ENCODE data around the gene FAM200C. TPM values are rescaled to one million over a fixed set of nuclear protein-coding genes. Genes with fewer than 3 reads are reported as not detected.

The FAM200C gene
- total and polyA plus RNA-seq, 2 donors (not counting 1 experiment from before 2014, with no cell fraction given): 0.28 to 1.3 TPM

DNA sequence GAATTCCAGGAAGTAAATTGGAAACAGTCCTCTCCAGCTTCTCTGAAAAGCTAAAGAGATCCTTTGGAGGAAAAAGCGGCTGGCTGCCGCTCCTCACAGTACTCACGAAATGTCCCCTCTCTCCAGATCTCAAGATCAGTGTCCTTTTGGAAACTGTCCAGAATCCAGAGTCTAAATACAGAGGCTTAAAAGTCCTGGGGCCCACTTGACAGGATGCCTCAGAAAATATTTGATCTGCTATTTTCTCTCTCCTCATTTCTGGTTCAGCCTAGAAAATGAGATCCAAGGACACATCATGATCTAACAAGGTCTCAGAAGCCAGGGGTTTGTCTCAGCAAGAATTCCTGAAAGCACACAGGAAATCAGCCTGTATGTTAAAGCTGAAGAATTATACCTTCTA lies 36.6 kb downstream of the FAM200C start:
- no peaks in the 10 kb centered on the region for H3K79me2 ChIP-seq (ENCODE audit: control insufficient read depth, insufficient read depth, low read length)
- H2AFZ ChIP-seq (ENCODE audit: insufficient read depth, low read depth, low read length, poor library complexity, severe bottlenecking): no peak overlapping the region
- H3K4me2 ChIP-seq (replicated peaks; ENCODE audit: low read depth, low read length, poor library complexity, severe bottlenecking): no peak overlapping the region
- no peak overlapping the region for H3K9ac ChIP-seq (ENCODE audit: low read length)
- no peaks in the 10 kb centered on the region for H3K4me1 ChIP-seq (ENCODE audit: control insufficient read depth in 2 of 2, insufficient read depth in 2 of 2, low read length in 2 of 2)
- no peak overlapping the region for H3K27ac ChIP-seq (ENCODE audit: low read length in 2 of 2)
- ATAC-seq (ENCODE audit: low read depth): no peak
- TF ChIP-seq, protein P1, sequence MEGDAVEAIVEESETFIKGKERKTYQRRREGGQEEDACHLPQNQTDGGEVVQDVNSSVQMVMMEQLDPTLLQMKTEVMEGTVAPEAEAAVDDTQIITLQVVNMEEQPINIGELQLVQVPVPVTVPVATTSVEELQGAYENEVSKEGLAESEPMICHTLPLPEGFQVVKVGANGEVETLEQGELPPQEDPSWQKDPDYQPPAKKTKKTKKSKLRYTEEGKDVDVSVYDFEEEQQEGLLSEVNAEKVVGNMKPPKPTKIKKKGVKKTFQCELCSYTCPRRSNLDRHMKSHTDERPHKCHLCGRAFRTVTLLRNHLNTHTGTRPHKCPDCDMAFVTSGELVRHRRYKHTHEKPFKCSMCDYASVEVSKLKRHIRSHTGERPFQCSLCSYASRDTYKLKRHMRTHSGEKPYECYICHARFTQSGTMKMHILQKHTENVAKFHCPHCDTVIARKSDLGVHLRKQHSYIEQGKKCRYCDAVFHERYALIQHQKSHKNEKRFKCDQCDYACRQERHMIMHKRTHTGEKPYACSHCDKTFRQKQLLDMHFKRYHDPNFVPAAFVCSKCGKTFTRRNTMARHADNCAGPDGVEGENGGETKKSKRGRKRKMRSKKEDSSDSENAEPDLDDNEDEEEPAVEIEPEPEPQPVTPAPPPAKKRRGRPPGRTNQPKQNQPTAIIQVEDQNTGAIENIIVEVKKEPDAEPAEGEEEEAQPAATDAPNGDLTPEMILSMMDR (IDR thresholded peaks at IDR 0.05): no peak
- no peak for TF ChIP-seq EZH2 (IDR thresholded peaks at IDR 0.05; ENCODE audit: borderline replicate concordance, insufficient read depth, low read depth, low read length, poor library complexity, severe bottlenecking)
- H3K9me3 ChIP-seq (ENCODE audit: control extremely low read depth in 1 of 3, control insufficient read depth in 2 of 3, insufficient read depth in 1 of 3, low read length in 2 of 3): no peaks in the 10 kb centered on the region
- no peaks in the 10 kb centered on the region for H4K20me1 ChIP-seq (ENCODE audit: control insufficient read depth, insufficient read depth, low read length, poor library complexity, severe bottlenecking)
- intact Hi-C loops (cut with micrococcal nuclease): no loop called here
- no peak overlapping the region for H3K27ac Mint-ChIP-seq
- DNase-seq: no peak
- peaks cover 0 to 15% (median 8%) of the 10 kb centered on the region in 4 experiments for H3K27me3 ChIP-seq (replicated peaks in 1 of 4; ENCODE audit: control extremely low read depth in 1 of 4, control insufficient read depth in 3 of 4, insufficient read depth in 4 of 4, low read length in 3 of 4)
- CTCF ChIA-PET: no interaction called here
- no peak overlapping the region for H3K4me3 Mint-ChIP-seq
- no peaks in the 10 kb centered on the region for H3K36me3 ChIP-seq (replicated peaks in 1 of 2; ENCODE audit: control extremely low read depth in 1 of 2, control insufficient read depth in 1 of 2, extremely low read depth in 1 of 2, insufficient read depth in 2 of 2, low read length in 1 of 2)
- 100% methylated on average over 3 of the region's 3 CpGs for WGBS (ENCODE audit: insufficient coverage)
- POLR2A ChIA-PET: interaction anchor here (0.6 kb wide), 1 partner anchor 13 kb away, joined by 3 read pairs; no protein-coding TSS in a partner anchor
- no peaks in the 10 kb centered on the region for H3K4me1 Mint-ChIP-seq
- H3K9me3 Mint-ChIP-seq (ENCODE audit: insufficient read depth): no peaks in the 10 kb centered on the region
- H3K27me3 Mint-ChIP-seq: peaks cover 21% of the 10 kb centered on the region
- H3K4me3 ChIP-seq (ENCODE audit: control extremely low read depth in 1 of 5, extremely low read depth in 1 of 5, insufficient read depth in 1 of 5, low read depth in 2 of 5, low read length in 4 of 5): no peak overlapping the region

- intact Hi-C loops (cut with micrococcal nuclease): no loop called here
- whole genome bisulfite sequencing (ENCODE audit: insufficient coverage): 86% methylated on average over 8 of the region's 9 CpGs
These were observed 38.1 kb downstream of the FAM200C start for GRCh38 chr5:160361624-160362228.

More at GRCh38 chr5:160361624-160362228, 38.1 kb downstream of the FAM200C start:
- Mint-ChIP-seq H3K4me3 (no peak overlapping the region), H3K9me3 (ENCODE audit: insufficient read depth) (no peaks in the 10 kb centered on the region), H3K27me3 (peaks cover 17% of the 10 kb centered on the region), H3K27ac (no peak overlapping the region), H3K4me1 (no peaks in the 10 kb centered on the region)
- Histone ChIP-seq H4K20me1 (ENCODE audit: control insufficient read depth, insufficient read depth, low read length, poor library complexity, severe bottlenecking) (no peaks in the 10 kb centered on the region), H3K79me2 (ENCODE audit: control insufficient read depth, insufficient read depth, low read length) (no peaks in the 10 kb centered on the region), H3K27ac (ENCODE audit: low read length in 2 of 2) (no peak overlapping the region), H3K36me3 (replicated peaks in 1 of 2; ENCODE audit: control extremely low read depth in 1 of 2, control insufficient read depth in 1 of 2, extremely low read depth in 1 of 2, insufficient read depth in 2 of 2, low read length in 1 of 2) (no peaks in the 10 kb centered on the region), H3K27me3 (replicated peaks in 1 of 4; ENCODE audit: control extremely low read depth in 1 of 4, control insufficient read depth in 3 of 4, insufficient read depth in 4 of 4, low read length in 3 of 4) (peaks cover 0 to 3% (median 0%) of the 10 kb centered on the region in 4 experiments), H3K4me2 (replicated peaks; ENCODE audit: low read depth, low read length, poor library complexity, severe bottlenecking) (no peak overlapping the region), H3K9ac (ENCODE audit: low read length) (no peak overlapping the region), H3K4me3 (ENCODE audit: control extremely low read depth in 1 of 5, extremely low read depth in 1 of 5, insufficient read depth in 1 of 5, low read depth in 2 of 5, low read length in 4 of 5) (no peak overlapping the region), H2AFZ (ENCODE audit: insufficient read depth, low read depth, low read length, poor library complexity, severe bottlenecking) (no peak overlapping the region), H3K9me3 (ENCODE audit: control extremely low read depth in 1 of 3, control insufficient read depth in 2 of 3, insufficient read depth in 1 of 3, low read length in 2 of 3) (no peaks in the 10 kb centered on the region), H3K4me1 (ENCODE audit: control insufficient read depth in 2 of 2, insufficient read depth in 2 of 2, low read length in 2 of 2) (no peaks in the 10 kb centered on the region)
- CTCF ChIA-PET: no interaction called here
- DNase-seq: no peak
- no peak for ATAC-seq (ENCODE audit: low read depth)
- no peak for TF ChIP-seq EZH2 (IDR thresholded peaks at IDR 0.05; ENCODE audit: borderline replicate concordance, insufficient read depth, low read depth, low read length, poor library complexity, severe bottlenecking)
- TF ChIP-seq, protein P1 (IDR thresholded peaks at IDR 0.05): no peak
- POLR2A ChIA-PET: no interaction called here

Measured in B cell (primary cell).